IPS DF 6.9 (cell line): Measurements from ENCODE around the gene MYO16.

Source experiments
- DNase-seq: peaks from one replicate; pipeline ENCODE4 v3.0.0-alpha.2; 2013; ENCODE audit warnings: low read depth, low spot score
- H3K27ac ChIP-seq: one replicate; pipeline ENCODE4 v1.5.1; 2013; ENCODE audit warnings: low read length, control low read depth
- H3K27me3 ChIP-seq: 2 replicates; pipeline ENCODE4 v1.6.1; 2013; ENCODE audit warnings: mild to moderate bottlenecking, low read length; ENCODE audit not compliant: control insufficient read depth, insufficient read depth
- H3K36me3 ChIP-seq: 2 replicates; pipeline ENCODE4 v1.6.1; 2013; ENCODE audit warnings: low read length; ENCODE audit not compliant: control insufficient read depth, insufficient read depth
- H3K4me1 ChIP-seq: 2 replicates; pipeline ENCODE4 v1.6.1; 2013; ENCODE audit warnings: low read length; ENCODE audit not compliant: control insufficient read depth, insufficient read depth
- H3K4me3 ChIP-seq: 2 replicates; pipeline ENCODE4 v1.5.1; 2013; ENCODE audit warnings: mild to moderate bottlenecking, low read length
- H3K9me3 ChIP-seq: 2 replicates; pipeline ENCODE4 v1.6.1; 2013; ENCODE audit warnings: low read length, inconsistent platforms; ENCODE audit not compliant: control insufficient read depth, insufficient read depth
- WGBS: extraction: QIAGEN DNeasy Blood & Tissue Kit; methylation state at CpG from one replicate; pipeline ENCODE4 v1.1.7; 2013; ENCODE audit warnings: mixed read lengths, missing lambda C conversion rate; ENCODE audit not compliant: insufficient read length, insufficient coverage; 5-methylcytosine and 5-hydroxymethylcytosine counted together

Gene MYO16

DNA sequence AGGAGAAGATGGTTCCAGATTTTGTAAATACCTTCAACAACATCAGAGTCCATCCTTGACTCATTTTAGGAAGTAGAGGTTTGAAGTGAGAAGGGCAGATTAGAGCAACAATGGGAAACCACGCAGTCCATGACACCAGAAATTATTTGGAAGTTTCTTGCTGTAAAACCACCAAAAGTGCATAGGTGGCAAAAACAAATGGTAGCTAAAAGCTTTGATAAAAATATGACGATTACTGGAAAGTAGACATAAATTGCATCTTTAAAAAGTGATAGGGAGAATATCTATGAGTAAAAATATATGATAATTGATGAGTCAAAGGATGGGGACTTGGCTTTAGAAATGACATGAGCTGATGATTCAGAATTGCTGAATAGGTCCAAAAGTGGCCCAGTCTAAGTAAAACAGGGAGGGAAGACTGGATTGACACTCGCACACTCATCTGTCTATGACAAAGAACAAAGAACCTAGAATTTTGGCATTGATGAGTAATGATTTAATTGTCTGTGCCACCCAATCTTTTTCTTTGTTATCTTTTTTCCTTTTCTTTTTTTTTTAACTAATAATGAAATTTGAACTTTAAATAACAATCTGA lies 472.2 kb downstream of the MYO16 start:
- no peak overlapping the region for H3K4me3 ChIP-seq
- no CpG with 5 or more reads among the region's 3 CpGs for WGBS
- H3K27me3 ChIP-seq: no peaks in the 10 kb centered on the region
- no peaks in the 10 kb centered on the region for H3K4me1 ChIP-seq
- no peak for DNase-seq
- no peaks in the 10 kb centered on the region for H3K36me3 ChIP-seq
- H3K9me3 ChIP-seq: no peaks in the 10 kb centered on the region
- no peak overlapping the region for H3K27ac ChIP-seq

DNA sequence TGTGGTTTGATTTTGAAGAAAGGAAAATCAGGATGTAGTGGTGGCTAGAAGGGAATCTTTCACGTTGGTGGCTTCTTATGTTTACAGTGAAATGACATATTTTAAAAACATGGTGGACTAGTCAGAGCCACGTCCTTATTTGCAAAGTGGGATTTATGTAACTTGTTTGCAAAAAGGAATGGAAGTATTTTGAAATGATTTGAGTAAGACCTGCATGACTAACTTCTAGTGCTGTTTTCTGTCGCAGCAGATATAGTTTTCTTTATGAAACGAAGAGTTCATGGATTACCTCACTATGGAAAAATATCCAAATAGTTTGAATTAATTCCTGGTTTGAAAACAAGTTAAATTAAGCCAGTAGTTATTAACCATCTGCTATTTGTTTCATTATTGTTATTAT lies 476.5 kb downstream of the MYO16 start:
- no peak for DNase-seq
- Histone ChIP-seq H3K4me3 (no peak overlapping the region), H3K4me1 (no peaks in the 10 kb centered on the region), H3K9me3 (no peaks in the 10 kb centered on the region), H3K27me3 (no peaks in the 10 kb centered on the region), H3K27ac (no peak overlapping the region), H3K36me3 (no peaks in the 10 kb centered on the region)
- WGBS: no CpG with 5 or more reads among the region's 4 CpGs

DNA sequence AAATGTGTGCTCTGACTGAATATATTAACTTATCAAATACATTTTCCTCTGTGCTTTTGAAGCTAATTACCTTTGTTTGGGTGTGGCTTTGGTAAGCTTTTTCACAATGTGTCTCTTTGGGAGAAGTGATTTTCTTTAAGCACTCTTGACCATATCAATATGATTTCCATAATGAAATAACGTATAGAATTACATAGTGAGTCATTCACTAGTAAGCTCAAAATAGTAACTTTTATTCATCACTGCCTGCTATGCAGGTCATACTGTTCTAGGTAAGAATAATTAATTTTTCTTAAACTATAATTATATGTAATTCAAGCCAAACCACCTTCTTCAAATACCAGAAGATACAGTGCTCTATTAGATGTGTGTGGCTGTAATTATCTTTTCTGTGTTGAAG lies 480.7 kb downstream of the MYO16 start:
- no peak for DNase-seq
- Histone ChIP-seq H3K27ac (no peak overlapping the region), H3K27me3 (no peaks in the 10 kb centered on the region), H3K4me3 (no peak overlapping the region), H3K9me3 (no peaks in the 10 kb centered on the region), H3K36me3 (no peaks in the 10 kb centered on the region), H3K4me1 (no peaks in the 10 kb centered on the region)
- no CpG with 5 or more reads among the region's 1 CpG for WGBS

GRCh38 chr13:109111141-109111540 lies 481.7 kb downstream of the MYO16 start:
- no peak overlapping the region for H3K4me3 ChIP-seq
- no peak overlapping the region for H3K27ac ChIP-seq
- WGBS: no CpG with 5 or more reads among the region's 1 CpG
- no peaks in the 10 kb centered on the region for H3K36me3 ChIP-seq
- DNase-seq: no peak
- no peaks in the 10 kb centered on the region for H3K27me3 ChIP-seq
- H3K4me1 ChIP-seq: no peaks in the 10 kb centered on the region
- no peaks in the 10 kb centered on the region for H3K9me3 ChIP-seq

DNA sequence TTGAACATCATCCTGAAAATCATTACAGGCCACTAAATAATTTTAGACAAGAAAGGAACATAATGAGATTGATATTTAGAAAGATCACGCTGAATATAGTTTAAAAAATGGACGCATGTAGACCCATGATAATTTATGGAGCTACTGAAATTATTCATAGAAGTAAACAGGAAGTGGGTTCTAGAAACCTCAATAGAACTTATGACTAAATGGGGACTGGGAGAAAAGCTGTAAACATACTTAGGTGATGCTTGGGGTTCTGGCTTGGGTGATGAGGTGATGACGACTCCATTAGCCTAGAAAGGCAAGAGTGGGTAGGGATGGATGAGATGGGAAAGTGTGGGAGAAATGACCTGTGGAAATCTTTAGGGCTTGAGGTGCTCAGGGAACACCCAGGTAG lies 484.0 kb downstream of the MYO16 start:
- Histone ChIP-seq H3K4me1 (no peaks in the 10 kb centered on the region), H3K9me3 (no peaks in the 10 kb centered on the region), H3K27ac (no peak overlapping the region), H3K36me3 (no peaks in the 10 kb centered on the region), H3K27me3 (no peaks in the 10 kb centered on the region), H3K4me3 (no peak overlapping the region)
- DNase-seq: no peak
- no CpG with 5 or more reads among the region's 3 CpGs for WGBS

GRCh38 chr13:109114162-109114561 lies 484.8 kb downstream of the MYO16 start:
- Histone ChIP-seq H3K27ac (no peak overlapping the region), H3K4me1 (no peaks in the 10 kb centered on the region), H3K9me3 (no peaks in the 10 kb centered on the region), H3K36me3 (no peaks in the 10 kb centered on the region), H3K27me3 (no peaks in the 10 kb centered on the region), H3K4me3 (no peak overlapping the region)
- no CpG with 5 or more reads among the region's 5 CpGs for WGBS
- DNase-seq: no peak

DNA sequence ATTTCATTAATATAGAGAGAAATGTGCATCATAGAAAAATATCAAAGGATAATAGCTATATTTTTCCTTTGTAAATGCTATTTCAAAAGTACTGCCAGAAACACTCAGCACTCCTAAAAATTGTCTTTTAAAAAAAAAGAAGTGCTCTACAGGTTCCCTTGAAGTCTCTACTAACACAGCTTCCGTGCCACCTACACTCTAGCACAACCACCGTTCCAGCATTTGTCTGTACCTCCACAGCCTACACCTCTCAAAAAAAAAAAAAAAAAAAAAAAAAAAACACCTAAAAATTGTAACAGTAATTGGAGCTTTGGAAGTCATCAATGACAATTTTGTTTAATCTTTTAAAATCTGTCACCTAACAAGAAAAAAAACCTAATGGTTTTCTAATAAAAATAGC lies 485.6 kb downstream of the MYO16 start:
- Histone ChIP-seq H3K36me3 (no peaks in the 10 kb centered on the region), H3K27me3 (no peaks in the 10 kb centered on the region), H3K4me3 (no peak overlapping the region), H3K4me1 (no peaks in the 10 kb centered on the region), H3K9me3 (no peaks in the 10 kb centered on the region), H3K27ac (no peak overlapping the region)
- no CpG with 5 or more reads among the region's 2 CpGs for WGBS
- DNase-seq: no peak

GRCh38 chr13:109118521-109118920 lies 489.1 kb downstream of the MYO16 start:
- H3K4me3 ChIP-seq: no peak overlapping the region
- WGBS: no CpG with 5 or more reads among the region's 1 CpG
- no peaks in the 10 kb centered on the region for H3K27me3 ChIP-seq
- DNase-seq: no peak
- H3K4me1 ChIP-seq: no peaks in the 10 kb centered on the region
- H3K27ac ChIP-seq: no peak overlapping the region
- no peaks in the 10 kb centered on the region for H3K9me3 ChIP-seq
- no peaks in the 10 kb centered on the region for H3K36me3 ChIP-seq

GRCh38 chr13:109119896-109120295 lies 490.5 kb downstream of the MYO16 start:
- Histone ChIP-seq H3K4me1 (no peaks in the 10 kb centered on the region), H3K27ac (no peak overlapping the region), H3K36me3 (no peaks in the 10 kb centered on the region), H3K4me3 (no peak overlapping the region), H3K9me3 (no peaks in the 10 kb centered on the region), H3K27me3 (no peaks in the 10 kb centered on the region)
- WGBS: no CpG with 5 or more reads among the region's 1 CpG
- no peak for DNase-seq

GRCh38 chr13:109121826-109122225 lies 492.4 kb downstream of the MYO16 start:
- DNase-seq: no peak
- Histone ChIP-seq H3K4me3 (no peak overlapping the region), H3K4me1 (no peaks in the 10 kb centered on the region), H3K36me3 (no peaks in the 10 kb centered on the region), H3K27me3 (no peaks in the 10 kb centered on the region), H3K9me3 (no peaks in the 10 kb centered on the region), H3K27ac (no peak overlapping the region)
- WGBS: no CpG with 5 or more reads among the region's 5 CpGs

GRCh38 chr13:109123971-109124370 lies 494.6 kb downstream of the MYO16 start:
- no peaks in the 10 kb centered on the region for H3K27me3 ChIP-seq
- H3K9me3 ChIP-seq: no peaks in the 10 kb centered on the region
- no peak overlapping the region for H3K4me3 ChIP-seq
- no peak for DNase-seq
- H3K4me1 ChIP-seq: no peaks in the 10 kb centered on the region
- WGBS: no CpG with 5 or more reads among the region's 2 CpGs
- no peaks in the 10 kb centered on the region for H3K36me3 ChIP-seq
- H3K27ac ChIP-seq: no peak overlapping the region
